ENCODE data around the gene TPK1.

Gene TPK1

DNA sequence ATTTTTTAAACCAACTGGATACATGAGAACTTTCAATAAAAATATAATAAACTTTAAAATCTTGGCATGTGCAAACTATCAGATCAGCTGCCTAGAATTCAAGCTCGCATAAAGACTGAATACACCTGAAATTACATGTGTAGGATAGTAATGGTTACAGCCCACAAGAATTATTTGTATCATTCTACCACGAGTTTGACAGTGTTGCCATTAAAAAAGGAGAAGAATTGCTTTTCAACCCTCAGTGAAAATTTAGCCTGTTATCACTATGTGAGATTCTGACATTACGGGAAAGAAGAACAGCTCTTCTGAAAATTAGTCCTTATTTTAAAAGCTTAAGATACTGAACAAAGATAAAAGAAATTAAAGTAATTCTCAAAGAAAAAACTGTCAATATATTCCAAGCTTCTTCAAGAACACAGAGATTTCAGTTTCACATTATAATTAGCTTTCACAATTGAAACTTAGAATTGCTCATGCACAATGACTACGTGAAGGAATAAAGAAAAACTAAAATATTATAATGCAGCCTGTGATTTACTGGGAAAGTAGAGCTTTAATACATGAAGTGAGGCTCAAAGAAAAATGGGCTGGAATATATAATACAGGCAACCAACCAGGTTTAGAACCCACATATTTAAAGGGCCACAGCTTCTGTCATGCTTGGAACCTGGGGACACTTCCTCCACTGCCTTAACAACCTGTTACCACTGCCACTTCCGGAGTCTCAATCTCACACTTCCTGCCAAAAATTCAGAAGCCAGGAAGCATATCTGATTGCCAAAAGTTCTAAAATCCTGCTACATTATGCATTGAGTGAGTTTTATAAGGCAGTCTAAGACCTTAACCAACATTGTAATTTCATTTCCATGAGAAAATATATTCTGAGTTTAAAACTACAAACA is 23.2 kb downstream of the TPK1 start:
- TF ChIP-seq GATA3 (IDR thresholded peaks at IDR 0.05; ENCODE audit: low read depth, low read length) (no peak), GATA2 (IDR thresholded peaks at IDR 0.05; ENCODE audit: low read depth, low read length) (no peak)

DNA sequence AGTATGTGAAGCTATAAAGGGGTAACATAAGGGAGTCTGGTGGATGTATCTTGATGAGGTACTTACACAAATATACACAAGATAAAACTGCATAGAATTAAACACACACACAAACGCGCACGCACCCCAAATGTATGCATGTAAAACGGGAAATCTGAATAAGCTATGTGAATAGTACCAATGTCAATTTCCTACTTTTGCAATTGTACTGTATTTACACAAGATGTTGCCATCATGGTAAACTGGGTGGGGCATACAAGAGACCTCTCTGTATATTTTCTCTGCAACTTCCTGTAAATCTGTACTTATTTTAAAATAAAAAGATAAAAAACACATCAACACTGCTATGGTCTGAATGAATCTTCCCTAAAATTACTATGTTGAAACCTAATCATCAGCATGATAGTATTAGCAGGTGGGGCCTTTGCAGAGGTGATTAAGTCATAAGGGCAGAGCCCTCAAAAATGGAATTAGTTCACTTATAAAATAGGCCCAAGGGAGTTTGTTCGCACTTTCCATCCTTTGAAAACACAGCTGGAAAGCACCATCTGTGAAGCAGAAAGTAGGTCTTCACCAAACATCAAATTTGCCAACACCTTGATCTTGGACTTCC is 30.1 kb downstream of the TPK1 start:
- TF ChIP-seq GATA3 (IDR thresholded peaks at IDR 0.05; ENCODE audit: low read depth, low read length): no peak
- no peak for TF ChIP-seq GATA2 (IDR thresholded peaks at IDR 0.05; ENCODE audit: low read depth, low read length)

GRCh38 chr7:144796919-144797318 is 38.9 kb downstream of the TPK1 start:
- no peak for TF ChIP-seq GATA3 (IDR thresholded peaks at IDR 0.05; ENCODE audit: low read depth, low read length)
- no peak for TF ChIP-seq GATA2 (IDR thresholded peaks at IDR 0.05; ENCODE audit: low read depth, low read length)

- TF ChIP-seq GATA2 (IDR thresholded peaks at IDR 0.05; ENCODE audit: low read depth, low read length) (no peak), GATA3 (IDR thresholded peaks at IDR 0.05; ENCODE audit: low read depth, low read length) (no peak)
These were observed 43.8 kb downstream of the TPK1 start for GRCh38 chr7:144792050-144792449.

- no peak for TF ChIP-seq GATA2 (IDR thresholded peaks at IDR 0.05; ENCODE audit: low read depth, low read length)
- no peak for TF ChIP-seq GATA3 (IDR thresholded peaks at IDR 0.05; ENCODE audit: low read depth, low read length)
These were observed 44.4 kb downstream of the TPK1 start for GRCh38 chr7:144791488-144791887.

- TF ChIP-seq GATA3 (IDR thresholded peaks at IDR 0.05; ENCODE audit: low read depth, low read length) (no peak), GATA2 (IDR thresholded peaks at IDR 0.05; ENCODE audit: low read depth, low read length) (no peak)
These were observed 48.7 kb downstream of the TPK1 start for GRCh38 chr7:144787127-144787526.

DNA sequence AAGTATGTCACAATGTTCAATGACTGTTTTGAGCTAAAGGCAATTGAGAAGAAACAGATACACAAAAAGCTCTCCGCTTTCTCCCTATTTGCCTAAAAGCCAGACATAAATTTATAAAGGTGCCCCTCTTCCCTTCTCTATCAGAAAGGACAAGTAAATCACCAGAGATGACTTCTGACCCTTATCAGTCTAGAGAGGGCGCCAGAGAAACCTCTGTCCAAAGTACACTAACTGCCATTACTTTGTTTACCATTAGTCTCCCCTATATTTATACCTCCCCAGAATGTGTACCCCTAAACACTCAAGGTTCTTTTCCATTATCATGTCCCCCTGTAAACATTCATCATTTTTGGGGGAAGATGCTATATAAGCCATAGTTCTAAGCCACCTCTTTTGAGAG is 49.3 kb downstream of the TPK1 start:
- no peak for TF ChIP-seq GATA2 (IDR thresholded peaks at IDR 0.05; ENCODE audit: low read depth, low read length)

- no peak for TF ChIP-seq GATA3 (IDR thresholded peaks at IDR 0.05; ENCODE audit: low read depth, low read length)
- no peak for TF ChIP-seq GATA2 (IDR thresholded peaks at IDR 0.05; ENCODE audit: low read depth, low read length)
These were observed 49.8 kb downstream of the TPK1 start for GRCh38 chr7:144786079-144786478.

DNA sequence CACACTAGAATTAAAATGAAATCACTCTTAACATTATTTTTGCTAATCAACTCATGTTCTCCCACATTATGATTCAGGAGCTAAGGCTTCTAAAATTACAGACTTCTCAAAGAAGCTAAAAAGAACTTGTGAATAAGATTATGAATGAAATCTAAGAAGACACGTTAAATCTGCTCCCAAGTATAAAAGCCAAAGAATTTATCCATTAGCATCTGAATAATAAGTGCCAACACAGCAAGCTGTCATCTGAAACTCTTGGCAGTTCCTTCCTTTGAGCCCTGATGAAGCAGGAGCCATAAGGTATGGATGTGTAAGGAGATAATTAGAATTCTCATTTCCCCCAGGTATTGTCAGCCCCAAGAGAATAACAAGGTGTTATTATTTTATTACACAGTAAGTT is 50.3 kb downstream of the TPK1 start:
- no peak for TF ChIP-seq GATA3 (IDR thresholded peaks at IDR 0.05; ENCODE audit: low read depth, low read length)
- no peak for TF ChIP-seq GATA2 (IDR thresholded peaks at IDR 0.05; ENCODE audit: low read depth, low read length)

GRCh38 chr7:144784943-144785342 is 50.9 kb downstream of the TPK1 start:
- no peak for TF ChIP-seq GATA3 (IDR thresholded peaks at IDR 0.05; ENCODE audit: low read depth, low read length)
- TF ChIP-seq GATA2 (IDR thresholded peaks at IDR 0.05; ENCODE audit: low read depth, low read length): no peak

DNA sequence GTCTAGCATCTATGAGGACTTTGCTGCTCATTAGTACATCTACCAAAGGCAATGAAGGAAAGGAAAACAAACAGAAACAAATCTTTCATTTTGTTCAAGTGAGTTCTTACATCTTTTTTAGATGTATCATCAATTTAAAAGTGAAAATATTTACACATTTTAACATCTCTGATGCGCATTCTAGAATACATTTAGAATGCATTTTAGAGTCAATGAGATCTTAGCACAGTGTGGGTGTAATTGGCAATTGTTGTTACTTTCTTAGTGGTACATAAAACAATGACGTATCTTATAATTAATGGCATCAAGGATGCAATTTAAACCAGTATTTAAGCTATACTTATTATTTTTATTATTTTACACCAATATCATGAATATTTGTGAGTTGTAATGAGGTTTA is 51.4 kb downstream of the TPK1 start:
- TF ChIP-seq GATA3 (IDR thresholded peaks at IDR 0.05; ENCODE audit: low read depth, low read length) (no peak), GATA2 (IDR thresholded peaks at IDR 0.05; ENCODE audit: low read depth, low read length) (no peak)

DNA sequence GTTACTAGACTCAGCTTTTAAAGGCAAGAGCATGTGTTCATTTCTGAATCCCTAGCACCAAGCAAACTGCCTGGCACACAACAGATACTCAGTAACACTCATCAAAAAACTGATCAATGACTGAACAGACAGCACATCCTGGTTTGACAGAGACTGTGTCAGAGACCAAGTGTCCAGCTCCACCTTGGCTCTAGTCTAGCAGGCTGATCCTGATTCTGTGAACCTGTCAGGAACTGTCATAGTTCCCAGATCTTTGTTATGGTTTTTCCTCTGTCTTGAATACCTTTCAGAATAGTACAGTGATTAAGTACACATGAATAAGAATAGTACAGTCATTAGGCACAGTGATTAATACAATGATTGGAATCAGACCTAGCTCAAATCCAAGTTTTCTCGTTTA is 53.0 kb downstream of the TPK1 start:
- TF ChIP-seq GATA2 (IDR thresholded peaks at IDR 0.05; ENCODE audit: low read depth, low read length) (no peak), GATA3 (IDR thresholded peaks at IDR 0.05; ENCODE audit: low read depth, low read length) (no peak)

- TF ChIP-seq GATA2 (IDR thresholded peaks at IDR 0.05; ENCODE audit: low read depth, low read length): no peak
- no peak for TF ChIP-seq GATA3 (IDR thresholded peaks at IDR 0.05; ENCODE audit: low read depth, low read length)
These were observed 55.7 kb downstream of the TPK1 start for GRCh38 chr7:144780071-144780608.

- TF ChIP-seq GATA2 (IDR thresholded peaks at IDR 0.05; ENCODE audit: low read depth, low read length): no peak
- TF ChIP-seq GATA3 (IDR thresholded peaks at IDR 0.05; ENCODE audit: low read depth, low read length): no peak
These were observed 58.6 kb downstream of the TPK1 start for GRCh38 chr7:144777005-144777839.
